Activated CD8-positive, alpha-beta memory T cell treated with anti-CD3 and anti-CD28 coated beads, Interleukin-2, amount 50 U/mL, for 1 hour (primary cell): ENCODE results near the gene TSPEAR.
"Not testable (repeated sequence)": the region's sequence is repeated elsewhere in the genome, so short reads cannot be mapped to it uniquely, and the experiment has no call there.

Experiments
- DNase-seq: peaks from one replicate; pipeline ENCODE4 v3.0.0-alpha.2; 2020; ENCODE audit errors: extremely low read depth

Gene TSPEAR

DNA sequence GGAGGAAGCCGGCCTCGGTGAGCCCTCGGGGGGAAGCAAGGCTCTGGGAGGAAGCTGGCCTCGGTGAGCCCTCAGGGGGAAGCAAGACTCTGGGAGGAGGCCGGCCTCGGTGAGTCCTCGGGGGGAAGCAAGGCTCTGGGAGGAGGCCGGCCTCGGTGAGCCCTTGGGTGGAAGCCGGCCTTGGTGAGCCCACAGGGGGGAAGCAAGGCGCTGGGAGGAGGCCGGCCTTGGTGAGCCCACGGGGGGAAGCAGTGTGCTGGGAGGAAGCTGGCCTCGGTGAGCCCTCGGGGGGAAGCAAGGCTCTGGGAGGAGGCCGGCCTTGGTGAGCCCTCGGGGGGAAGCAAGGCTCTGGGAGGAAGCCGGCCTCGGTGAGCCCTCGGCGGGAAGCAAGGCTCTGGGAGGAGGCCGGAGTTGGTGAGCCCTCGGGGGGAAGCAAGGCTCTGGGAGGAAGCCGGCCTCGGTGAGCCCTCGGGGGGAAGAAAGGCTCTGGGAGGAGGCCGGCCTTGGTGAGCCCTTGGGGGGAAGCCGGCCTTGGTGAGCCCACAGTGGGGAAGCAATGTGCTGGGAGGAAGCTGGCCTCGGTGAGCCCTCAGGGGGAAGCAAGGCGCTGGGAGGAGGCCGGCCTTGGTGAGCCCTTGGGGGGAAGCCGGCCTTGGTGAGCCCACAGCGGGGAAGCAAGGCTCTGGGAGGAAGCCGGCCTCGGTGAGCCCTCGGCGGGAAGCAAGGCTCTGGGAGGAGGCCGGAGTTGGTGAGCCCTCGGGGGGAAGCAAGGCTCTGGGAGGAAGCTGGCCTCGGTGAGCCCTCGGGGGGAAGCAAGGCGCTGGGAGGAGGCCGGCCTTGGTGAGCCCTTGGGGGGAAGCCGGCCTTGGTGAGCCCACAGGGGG lies 208.1 kb downstream of the TSPEAR start:
- not testable (repeated sequence) for DNase-seq

DNA sequence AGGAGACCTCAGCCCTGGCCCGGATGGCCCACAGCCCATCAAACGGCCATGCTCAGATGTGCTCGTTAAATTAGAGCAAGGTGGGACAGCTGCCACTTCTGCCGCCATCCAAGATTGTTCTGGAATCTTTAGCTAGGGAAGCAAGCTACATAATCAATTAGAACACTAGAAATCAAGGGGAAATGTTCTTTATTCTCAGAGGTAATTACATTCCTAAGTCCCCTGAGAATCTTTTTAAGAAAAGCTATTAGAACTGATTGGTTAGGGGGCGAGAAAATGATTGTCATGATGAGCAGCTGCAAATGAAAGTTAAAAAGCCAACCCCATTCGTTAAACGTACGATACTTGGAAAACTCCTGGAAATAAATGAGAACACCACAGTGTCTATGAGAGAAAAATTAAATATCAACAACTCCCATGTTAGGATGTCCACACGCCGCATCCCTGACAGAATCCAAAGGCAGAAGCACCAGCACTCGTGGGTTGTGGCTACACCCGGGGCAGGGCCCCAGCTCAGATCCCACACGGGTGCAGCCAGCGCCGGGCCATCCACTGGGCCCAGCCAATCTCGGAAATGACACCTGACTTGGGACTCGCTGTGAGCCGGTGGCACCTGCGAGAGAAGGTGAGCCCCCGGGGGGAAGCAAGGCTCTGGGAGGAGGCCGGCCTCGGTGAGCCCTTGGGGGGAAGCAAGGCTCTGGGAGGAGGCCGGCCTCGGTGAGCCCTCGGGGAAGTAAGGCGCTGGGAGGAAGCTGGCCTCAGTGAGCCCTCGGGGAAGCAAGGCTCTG lies 209.0 kb downstream of the TSPEAR start:
- DNase-seq = no peak

GRCh38 chr21:44500111-44500510 lies 211.3 kb downstream of the TSPEAR start:
- DNase-seq = no peak

DNA sequence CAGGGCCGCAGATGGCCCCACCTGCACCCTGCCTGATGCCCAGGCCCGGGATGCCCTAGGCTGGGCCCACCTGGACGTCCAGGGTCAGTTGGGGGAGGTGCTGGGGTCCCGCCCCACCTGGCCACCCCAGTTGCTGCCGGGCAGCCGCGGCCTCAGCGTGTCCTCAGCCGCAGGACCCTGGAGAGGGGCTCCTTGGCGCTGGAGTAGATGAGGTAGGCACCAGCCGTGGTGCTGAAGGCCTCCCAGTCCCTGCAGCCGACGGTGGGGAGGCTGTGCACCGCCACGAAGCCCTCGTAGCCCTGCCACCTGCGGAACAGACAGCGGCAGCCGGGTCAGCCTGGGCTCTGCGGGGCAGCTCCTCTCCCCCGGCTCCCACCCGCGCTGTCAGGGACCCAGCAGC lies 211.7 kb downstream of the TSPEAR start:
- DNase-seq = no peak

DNA sequence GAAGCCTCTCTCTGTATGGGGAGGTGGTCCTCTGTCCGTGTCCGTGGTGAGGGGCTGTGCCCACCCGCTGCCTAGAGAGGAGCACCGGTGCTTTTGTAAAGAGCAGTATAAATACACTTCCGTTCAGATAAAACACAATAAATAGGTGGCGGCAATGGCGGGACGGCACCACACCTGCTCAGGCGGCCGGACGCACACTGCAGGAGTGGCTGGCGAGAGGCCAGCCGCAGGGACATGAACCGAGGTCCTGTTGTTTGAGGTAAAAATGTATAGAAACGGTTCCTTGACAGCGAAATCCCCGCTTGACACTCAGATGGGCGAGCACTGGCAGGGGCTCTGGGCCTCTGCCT lies 212.2 kb downstream of the TSPEAR start:
- DNase-seq = no peak

GRCh38 chr21:44498280-44499210 lies 212.8 kb downstream of the TSPEAR start:
- DNase-seq = no peak

GRCh38 chr21:44497703-44498126 lies 213.7 kb downstream of the TSPEAR start:
- no peak for DNase-seq

- no peak for DNase-seq
Measured at GRCh38 chr21:44496564-44497550, 214.5 kb downstream of the TSPEAR start.

GRCh38 chr21:44495611-44496563 lies 215.5 kb downstream of the TSPEAR start:
- no peak for DNase-seq

GRCh38 chr21:44494956-44495355 lies 216.4 kb downstream of the TSPEAR start:
- no peak for DNase-seq

DNA sequence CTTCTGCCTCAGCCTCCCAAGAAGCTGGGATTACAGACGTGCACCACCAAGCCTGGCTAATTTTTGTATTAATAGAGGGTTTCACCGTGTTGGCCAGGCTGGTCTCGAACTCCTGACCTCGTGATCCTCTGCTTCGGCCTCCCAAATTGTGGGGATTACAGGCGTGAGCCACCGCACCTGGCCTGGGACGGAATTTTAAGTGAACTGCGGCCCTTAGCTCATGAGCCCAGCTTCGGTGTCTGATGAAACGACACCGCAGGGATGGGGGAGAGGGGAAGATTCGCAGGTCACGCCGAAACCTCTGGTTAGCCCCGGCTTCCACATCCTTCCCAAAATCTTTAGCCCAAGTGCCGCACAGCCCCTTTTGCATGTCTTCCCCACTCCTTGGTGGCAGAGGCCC lies 217.0 kb downstream of the TSPEAR start:
- no peak for DNase-seq

DNA sequence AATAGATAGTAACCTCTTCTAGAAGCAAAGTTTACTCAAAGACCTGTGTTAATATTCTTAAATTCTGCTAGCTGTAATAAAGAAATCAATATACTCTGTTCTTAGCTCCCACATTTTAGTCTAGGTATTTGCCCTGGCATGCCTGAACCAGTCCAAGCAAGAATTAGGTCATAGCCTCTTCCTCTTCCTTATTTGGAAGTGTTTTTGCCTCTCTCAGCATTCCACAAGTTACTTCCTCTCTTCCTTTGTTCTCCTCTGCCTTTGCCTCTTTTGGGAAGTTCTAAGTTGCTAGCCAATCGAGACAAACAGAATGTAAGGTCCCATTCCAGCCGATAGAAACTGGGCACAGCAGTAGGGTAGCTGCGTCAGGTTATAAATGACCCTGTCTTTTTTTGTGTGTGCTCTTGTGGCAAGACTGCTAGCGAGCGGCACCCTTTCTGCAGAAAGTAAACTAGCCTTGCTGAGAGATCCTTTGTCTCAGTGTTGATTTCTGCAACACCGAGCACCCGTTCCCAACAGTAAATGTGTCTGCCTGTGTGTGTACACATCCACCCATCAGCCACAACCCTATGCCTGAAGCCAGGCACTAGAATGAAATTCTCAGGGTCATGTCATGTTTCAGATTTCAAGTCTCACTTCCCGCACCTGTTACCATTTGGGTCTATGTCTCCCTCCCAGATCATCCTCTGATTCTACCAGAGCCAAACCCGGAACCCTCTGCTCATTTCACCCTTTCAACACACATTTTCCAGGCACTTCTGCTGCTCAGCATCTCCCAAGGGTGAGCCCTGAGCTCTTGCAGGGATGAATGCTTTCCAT lies 218.6 kb downstream of the TSPEAR start:
- DNase-seq = no peak

DNA sequence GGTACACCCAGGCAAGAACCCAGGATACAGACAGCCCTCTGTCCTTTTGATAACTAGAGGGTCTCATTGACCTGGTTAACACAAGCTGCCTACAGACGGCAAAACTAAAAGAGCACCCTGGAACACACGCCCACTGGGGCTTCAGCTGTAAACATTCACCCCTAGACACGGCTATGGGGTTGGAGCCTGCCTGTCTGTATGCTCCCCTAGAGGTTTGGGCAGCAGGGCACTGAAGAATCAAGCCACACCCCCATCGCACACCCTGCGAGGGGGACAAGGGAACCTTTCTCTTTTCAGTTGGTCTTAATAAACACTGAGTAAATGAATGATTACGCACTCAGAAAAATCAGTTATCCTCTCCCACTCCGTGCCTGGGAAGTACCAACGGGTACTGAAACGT lies 220.6 kb downstream of the TSPEAR start:
- DNase-seq = no peak

DNA sequence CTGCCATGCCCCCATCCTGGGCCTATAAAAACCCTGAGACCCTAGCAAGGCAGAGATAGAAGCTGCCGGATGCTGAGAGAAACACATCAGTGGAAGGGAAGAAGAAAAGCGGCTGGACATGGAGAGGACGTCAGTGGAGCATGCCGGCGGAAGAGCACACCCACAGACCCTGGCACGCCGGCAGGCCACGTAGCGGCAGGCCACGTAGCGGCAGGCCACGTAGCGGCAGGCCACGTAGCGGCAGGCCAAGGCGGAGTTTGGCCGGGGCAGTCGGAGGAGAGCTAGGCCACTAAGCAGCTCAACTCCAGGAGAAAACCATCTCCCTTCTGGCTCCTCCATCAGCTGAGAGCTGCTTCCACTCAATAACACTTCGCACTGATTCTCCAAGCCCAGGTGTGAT lies 221.0 kb downstream of the TSPEAR start:
- DNase-seq = no peak

- no peak for DNase-seq
Measured at GRCh38 chr21:44489962-44490361, 221.4 kb downstream of the TSPEAR start.

- DNase-seq = no peak
Measured at GRCh38 chr21:44487831-44488230, 223.5 kb downstream of the TSPEAR start.

- DNase-seq = no peak
Measured at GRCh38 chr21:44486302-44486701, 225.1 kb downstream of the TSPEAR start.

DNA sequence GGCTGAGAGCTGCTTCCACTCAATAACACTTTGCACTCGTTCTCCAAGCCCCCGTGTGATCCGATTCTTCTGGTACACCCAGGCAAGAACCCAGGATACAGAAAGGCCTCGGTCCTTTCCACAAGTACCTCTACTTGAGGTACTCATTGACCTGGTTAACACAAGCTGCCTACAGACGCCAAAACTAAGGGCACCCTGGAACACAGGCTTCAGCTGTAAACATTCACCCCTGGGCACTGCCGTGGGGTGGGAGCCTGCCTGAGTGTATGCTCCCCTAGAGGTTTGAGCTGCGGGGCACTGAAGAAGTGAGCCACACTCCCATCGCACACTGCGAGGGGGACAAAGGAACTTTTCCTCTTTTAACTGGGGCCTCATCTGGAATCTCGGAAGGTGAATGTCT lies 225.6 kb downstream of the TSPEAR start:
- no peak for DNase-seq
